Esophagus muscularis mucosa (tissue), 3 donors: ENCODE results near the gene KCNQ1.

Experiments
- CTCF ChIP-seq, 3 experiments: fragments of 200-600 bp in 2 of 3; fragments of 450-650 bp in 1 of 3; sonication (generic) in 2 of 3; IDR thresholded peaks; one replicate each; pipeline ENCODE4 v1.5.1; 2017 to 2019; ENCODE audit warnings: antibody characterized with exemption in 3 of 3, mild to moderate bottlenecking in 2 of 3, moderate library complexity in 1 of 3
- EP300 ChIP-seq: sonication (generic); formaldehyde crosslinking; IDR thresholded peaks from one replicate; pipeline ENCODE4 v1.6.1; 2017; ENCODE audit warnings: antibody characterized with exemption

DNA sequence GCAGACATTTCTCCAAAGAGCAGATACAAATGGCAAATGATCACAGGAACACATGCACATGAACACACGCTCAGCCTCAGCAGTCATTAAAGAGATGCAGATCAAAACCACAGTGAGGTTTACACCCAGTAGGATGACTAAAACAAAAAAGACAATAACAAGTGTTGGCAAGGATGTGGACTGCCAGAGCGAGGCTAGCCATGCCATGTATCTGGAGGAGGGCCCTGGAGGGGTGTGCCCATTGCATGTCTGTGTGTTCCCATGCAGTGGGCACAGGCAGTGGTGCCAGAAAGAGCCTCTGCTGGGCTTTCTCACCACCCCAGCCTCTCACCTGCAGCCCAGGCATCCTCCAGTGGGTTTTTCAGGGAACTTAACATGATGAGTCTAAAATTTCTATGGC is 309.2 kb downstream of the KCNQ1 start:
- TF ChIP-seq CTCF (IDR thresholded peaks at IDR 0.05) (no peak), EP300 (no peak)
